Mesenchymal stem cell (in vitro differentiated cells and primary cell): ENCODE data around the gene ZC3H4. TPM values are rescaled to one million over a fixed set of nuclear protein-coding genes. Genes with fewer than 3 reads are reported as not detected.

Source experiments
- DNase-seq: peaks from one replicate; pipeline ENCODE4 v3.0.0-alpha.2; 2013
- H2AFZ ChIP-seq: one replicate; pipeline ENCODE4 v1.6.1; 2013; ENCODE audit warnings: low read depth, mild to moderate bottlenecking, control low read depth, inconsistent platforms, low read length, moderate library complexity
- H2AK5ac ChIP-seq: 2 replicates; pipeline ENCODE4 v1.6.1; 2013; ENCODE audit warnings: low read length, moderate library complexity, mild to moderate bottlenecking, inconsistent platforms; ENCODE audit not compliant: severe bottlenecking
- H2BK120ac ChIP-seq: one replicate; pipeline ENCODE4 v1.6.1; 2013; ENCODE audit warnings: low read depth, mild to moderate bottlenecking, inconsistent platforms, low read length, moderate library complexity
- H2BK12ac ChIP-seq, 2 experiments: one replicate each; pipeline ENCODE4 v1.6.1; 2013; ENCODE audit warnings: inconsistent platforms in 2 of 2, low read length in 2 of 2, mild to moderate bottlenecking in 2 of 2, moderate library complexity in 2 of 2, control low read depth in 1 of 2
- H2BK15ac ChIP-seq: one replicate; pipeline ENCODE4 v1.6.1; 2013; ENCODE audit warnings: mild to moderate bottlenecking, low read depth, inconsistent platforms; ENCODE audit not compliant: poor library complexity, severe bottlenecking
- H2BK5ac ChIP-seq: 2 replicates; pipeline ENCODE4 v1.6.1; 2013; ENCODE audit warnings: low read depth, mild to moderate bottlenecking, low read length, control low read depth, inconsistent platforms; ENCODE audit not compliant: poor library complexity, severe bottlenecking
- H3K14ac ChIP-seq, 2 experiments: one replicate each; pipeline ENCODE4 v1.6.1; 2013; ENCODE audit warnings: inconsistent platforms in 2 of 2, low read length in 2 of 2, control low read depth in 1 of 2, mild to moderate bottlenecking in 1 of 2, moderate library complexity in 1 of 2
- H3K18ac ChIP-seq, 2 experiments: one replicate each; pipeline ENCODE4 v1.6.1; 2013; ENCODE audit warnings: inconsistent platforms in 2 of 2, low read length in 2 of 2, control low read depth in 1 of 2, low read depth in 1 of 2, mild to moderate bottlenecking in 1 of 2
- H3K23ac ChIP-seq, 2 experiments: one replicate each; pipeline ENCODE4 v1.6.1; 2013; ENCODE audit warnings: inconsistent platforms in 2 of 2, low read length in 2 of 2, mild to moderate bottlenecking in 2 of 2, moderate library complexity in 2 of 2, control low read depth in 1 of 2
- H3K27ac ChIP-seq: 2 replicates; pipeline ENCODE4 v1.5.1; 2013; ENCODE audit warnings: mild to moderate bottlenecking, moderate library complexity, low read length, control low read depth, inconsistent platforms; ENCODE audit not compliant: poor library complexity, severe bottlenecking
- H3K27me3 ChIP-seq, 2 experiments: 2 replicates each; pipeline versions ENCODE4 v1.6.1 to v1.7.0; 2013; ENCODE audit warnings: low read length in 2 of 2, mild to moderate bottlenecking in 2 of 2, moderate library complexity in 2 of 2, control low read depth in 1 of 2, inconsistent platforms in 1 of 2; ENCODE audit not compliant: control insufficient read depth in 1 of 2, insufficient read depth in 1 of 2
- H3K36me3 ChIP-seq, 2 experiments: 2 replicates each; pipeline versions ENCODE4 v1.6.1 to v1.7.0; 2013; ENCODE audit warnings: low read length in 2 of 2, control low read depth in 1 of 2, inconsistent platforms in 1 of 2, low read depth in 1 of 2, mild to moderate bottlenecking in 1 of 2; ENCODE audit not compliant: insufficient read depth in 2 of 2, control insufficient read depth in 1 of 2
- H3K4ac ChIP-seq, 2 experiments: one replicate each; pipeline ENCODE4 v1.6.1; 2013; ENCODE audit warnings: inconsistent platforms in 2 of 2, low read length in 2 of 2, mild to moderate bottlenecking in 2 of 2, moderate library complexity in 2 of 2, control low read depth in 1 of 2, low read depth in 1 of 2
- H3K4me1 ChIP-seq: 2 replicates; pipeline ENCODE4 v1.6.1; 2013; ENCODE audit warnings: low read depth, low read length, control low read depth; ENCODE audit not compliant: control insufficient read depth, insufficient read depth
- H3K4me2 ChIP-seq: 2 replicates; pipeline ENCODE4 v1.6.1; 2013; ENCODE audit warnings: low read length, mild to moderate bottlenecking, inconsistent platforms; ENCODE audit not compliant: poor library complexity, severe bottlenecking
- H3K4me3 ChIP-seq, 2 experiments: 2 replicates each; pipeline versions ENCODE4 v1.5.1 to v1.7.0; 2013; ENCODE audit warnings: low read length in 2 of 2, mild to moderate bottlenecking in 2 of 2, control low read depth in 1 of 2, low read depth in 1 of 2; ENCODE audit not compliant: insufficient read depth in 1 of 2
- H3K79me1 ChIP-seq: replicated peaks from 2 replicates; pipeline ENCODE4 v1.6.1; 2013; ENCODE audit warnings: mild to moderate bottlenecking, control low read depth, low read length, inconsistent platforms; ENCODE audit not compliant: poor library complexity, severe bottlenecking
- H3K9ac ChIP-seq: 2 replicates; pipeline ENCODE4 v1.7.0; 2013; ENCODE audit warnings: mild to moderate bottlenecking, low read length, moderate library complexity
- H3K9me3 ChIP-seq: 2 replicates; pipeline ENCODE4 v1.7.0; 2013; ENCODE audit warnings: mild to moderate bottlenecking, low read length; ENCODE audit not compliant: control insufficient read depth
- H4K8ac ChIP-seq: one replicate; pipeline ENCODE4 v1.6.1; 2013; ENCODE audit warnings: inconsistent platforms, mild to moderate bottlenecking, low read length, moderate library complexity
- H4K91ac ChIP-seq: one replicate; pipeline ENCODE4 v1.6.1; 2013; ENCODE audit warnings: mild to moderate bottlenecking, low read length, inconsistent platforms
- WGBS: methylation state at CpG from one replicate; pipeline ENCODE4 v1.1.7; 2013; ENCODE audit warnings: mixed read lengths; 5-methylcytosine and 5-hydroxymethylcytosine counted together
- polyA plus RNA-seq, 2 experiments: library from polyadenylated mRNA; stranded (reverse); fragments of 200-250 nt; gene quantifications; one replicate each; pipeline ENCODE4 v1.2.3, GENCODE V29; 2013

ZC3H4 gene
- 12.6 TPM for polyA plus RNA-seq (2013, experiment 1 of 2)
- polyA plus RNA-seq (2013, experiment 2 of 2), result 12.7 TPM

DNA sequence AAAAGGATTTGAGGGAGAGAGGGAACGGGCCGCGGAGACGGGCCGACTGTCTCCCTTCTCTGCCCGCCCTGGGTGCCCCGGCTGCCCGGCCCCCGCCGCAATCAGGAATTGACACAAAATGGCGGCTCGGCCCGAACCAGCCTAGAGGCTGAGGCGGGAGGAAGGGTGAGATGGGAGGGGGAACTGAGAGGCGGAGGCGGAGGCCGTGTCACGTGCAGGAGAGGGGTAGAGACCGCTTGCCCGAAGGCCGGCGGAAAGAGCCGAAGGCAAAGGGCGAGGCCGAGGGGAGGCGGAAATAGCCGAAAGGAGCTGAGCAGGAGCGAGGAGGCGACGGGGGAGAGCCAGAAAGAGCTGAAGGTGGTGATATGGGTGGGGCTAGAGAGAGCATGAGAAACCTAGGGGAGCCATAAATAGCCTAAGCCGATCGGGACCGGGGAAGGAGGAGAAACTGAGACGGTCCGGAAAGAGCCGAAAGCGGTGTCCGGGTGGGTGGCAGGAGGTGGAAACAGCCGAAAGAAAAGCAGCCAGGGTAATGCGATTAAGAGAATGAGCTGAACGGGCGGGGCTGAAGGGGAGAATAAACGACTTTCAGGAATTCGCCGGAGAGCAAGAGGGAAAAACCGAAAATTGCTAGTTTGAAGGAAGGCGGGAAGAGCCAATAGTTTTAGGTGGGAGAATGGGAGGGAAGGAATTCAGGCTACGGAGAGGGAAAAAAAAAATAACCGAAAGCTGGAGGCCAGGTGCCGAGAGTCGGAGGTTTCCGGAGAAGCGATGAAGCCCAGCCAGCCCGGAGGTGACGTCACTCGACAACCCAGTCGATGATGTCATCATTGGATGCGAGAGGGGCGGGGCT, at the start of gene ZC3H4:
TSS of gene ZC3H4 (minus strand) at position 780 of the 853 bp plus-strand sequence. CDS start 1,192 bp downstream, outside the sequence.
- H3K4ac ChIP-seq, result peak within 1 kb of the TSS; percentile 93 to 100
- H3K14ac ChIP-seq, result peak within 1 kb of the TSS; percentile 74 to 89
- H2AK5ac ChIP-seq, result peak within 1 kb of the TSS; percentile 96
- H3K9ac ChIP-seq, result peak within 1 kb of the TSS; percentile 100
- H3K27me3 ChIP-seq, result no peaks in the 10 kb centered on the region
- H4K91ac ChIP-seq, result peak within 1 kb of the TSS; percentile 100
- H3K36me3 ChIP-seq, result peaks cover 0 to 15% of the 10 kb centered on the region in 2 experiments
- peak within 1 kb of the TSS in 1 of 2 experiments; percentile 54 for H2BK12ac ChIP-seq
- peak within 1 kb of the TSS; percentile 91 to 92 for H3K4me3 ChIP-seq
- peak within 1 kb of the TSS; percentile 58 for H2AFZ ChIP-seq
- peak within 1 kb of the TSS; percentile 50 to 79 for H3K23ac ChIP-seq
- DNase-seq, result peak; percentile 99
- peak within 1 kb of the TSS; percentile 99 for H4K8ac ChIP-seq
- under 1% methylated on average over 59 of the region's 59 CpGs for WGBS
- no peaks in the 10 kb centered on the region for H3K9me3 ChIP-seq
- peaks cover 3% of the 10 kb centered on the region for H3K4me1 ChIP-seq
- peak within 1 kb of the TSS; percentile 100 for H3K27ac ChIP-seq
- peak within 1 kb of the TSS; percentile 99 for H2BK15ac ChIP-seq
- peak within 1 kb of the TSS; percentile 98 to 99 for H3K18ac ChIP-seq
- peak within 1 kb of the TSS; percentile 99 for H2BK5ac ChIP-seq
- peak within 1 kb of the TSS; percentile 99 for H2BK120ac ChIP-seq
- H3K79me1 ChIP-seq, result peaks cover 1% of the 10 kb centered on the region
- H3K4me2 ChIP-seq, result peak within 1 kb of the TSS; percentile 89

DNA sequence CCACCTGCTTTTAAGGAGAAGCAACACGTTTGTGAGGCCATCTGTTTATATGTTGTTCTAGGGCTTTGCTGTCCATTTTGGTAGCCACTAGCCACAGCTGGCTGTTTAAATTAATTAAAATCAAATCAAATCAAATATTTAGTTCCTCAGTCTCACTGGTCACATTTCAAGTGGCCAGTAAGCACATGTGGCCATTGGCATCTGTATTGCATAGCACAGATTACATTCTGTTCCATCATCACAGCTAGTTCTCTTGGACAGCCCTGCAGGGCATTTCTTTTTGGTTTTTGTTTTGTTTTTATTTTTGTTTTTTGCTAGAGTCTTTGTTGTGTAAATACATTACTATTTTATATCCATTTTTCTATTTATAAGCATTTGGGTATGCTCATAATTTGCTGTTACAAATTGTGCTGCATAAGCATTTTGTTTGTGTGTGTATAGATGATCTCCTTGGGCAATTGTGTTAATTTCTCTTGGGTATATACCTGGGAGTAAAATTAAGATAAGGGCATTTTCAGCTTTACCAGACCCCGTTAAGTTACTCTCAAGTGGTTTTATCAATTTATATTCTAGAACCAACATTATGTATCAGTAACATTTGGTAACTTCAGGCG, 48.4 kb upstream of the ZC3H4 start:
- Histone ChIP-seq H2BK5ac (no peak overlapping the region), H3K4me3 (no peak overlapping the region), H3K18ac (no peak overlapping the region), H3K9ac (peak overlapping the region; percentile 27), H2AFZ (no peak overlapping the region), H3K27ac (no peak overlapping the region), H3K36me3 (peaks cover 7 to 44% of the 10 kb centered on the region in 2 experiments), H3K14ac (no peak overlapping the region), H3K4me2 (peak overlapping the region; percentile 29), H3K23ac (no peak overlapping the region), H2BK15ac (no peak overlapping the region), H2AK5ac (no peak overlapping the region), H3K4me1 (peaks cover 15% of the 10 kb centered on the region), H2BK120ac (no peak overlapping the region), H3K9me3 (no peaks in the 10 kb centered on the region), H4K8ac (no peak overlapping the region), H2BK12ac (no peak overlapping the region), H3K4ac (no peak overlapping the region), H3K27me3 (no peaks in the 10 kb centered on the region), H4K91ac (no peak overlapping the region), H3K79me1 (peaks cover 16% of the 10 kb centered on the region)
- DNase-seq, result no peak
- 60% methylated on average over 1 of the region's 3 CpGs for WGBS

- Histone ChIP-seq H3K4me2 (peak overlapping the region; percentile 4), H2BK5ac (no peak overlapping the region), H3K36me3 (peaks cover 26 to 53% of the 10 kb centered on the region in 2 experiments), H4K8ac (no peak overlapping the region), H3K4me3 (no peak overlapping the region), H2BK12ac (no peak overlapping the region), H3K4ac (no peak overlapping the region), H2BK15ac (no peak overlapping the region), H2AK5ac (peak overlapping the region; percentile 88), H2BK120ac (no peak overlapping the region), H3K9ac (peak overlapping the region; percentile 27), H3K79me1 (peaks cover 18% of the 10 kb centered on the region), H4K91ac (no peak overlapping the region), H3K9me3 (no peaks in the 10 kb centered on the region), H3K27ac (peak overlapping the region; percentile 94), H3K4me1 (peaks cover 17% of the 10 kb centered on the region), H3K14ac (no peak overlapping the region), H3K18ac (no peak overlapping the region), H3K27me3 (no peaks in the 10 kb centered on the region), H2AFZ (no peak overlapping the region), H3K23ac (no peak overlapping the region)
- DNase-seq, result no peak
- 87% methylated on average over 7 of the region's 7 CpGs for WGBS
Measured at GRCh38 chr19:47158879-47159503, 45.4 kb upstream of the ZC3H4 start.
